ENCODE measurements around the gene BCL7C.

Gene BCL7C

DNA sequence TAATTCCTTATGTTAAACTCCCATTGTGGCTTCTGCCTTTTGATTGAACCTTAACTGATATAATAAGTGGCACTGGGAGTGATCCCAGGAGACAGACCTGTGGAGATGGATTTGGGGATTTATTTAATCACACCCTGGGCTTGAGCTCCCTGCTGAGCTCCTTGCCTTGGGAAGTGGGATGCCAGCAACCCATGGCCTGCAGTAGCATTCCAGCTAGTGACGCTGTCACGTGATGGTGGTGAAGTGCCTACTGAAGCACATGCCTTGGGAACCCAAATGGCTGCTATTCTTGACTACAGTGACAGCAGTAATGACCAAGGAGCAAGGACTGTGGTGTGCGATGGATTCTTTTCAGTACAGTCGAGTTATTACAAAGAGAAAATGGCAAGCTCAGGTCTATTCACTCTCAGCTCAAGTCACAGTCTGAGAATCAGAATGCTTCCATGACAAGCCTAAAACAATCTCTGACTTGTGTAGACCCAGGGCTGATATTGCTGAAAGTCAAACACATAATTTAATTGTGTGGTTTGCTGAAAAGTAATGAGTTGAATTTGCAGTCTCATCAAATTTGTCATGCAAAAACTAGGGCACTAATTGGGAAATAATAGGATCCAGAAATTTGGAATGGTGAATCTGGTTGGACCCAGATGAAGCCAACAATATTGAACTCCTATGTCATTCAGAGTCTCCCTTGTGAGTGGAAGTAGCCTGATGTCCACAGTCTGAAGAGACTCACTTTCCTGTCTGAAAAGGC, 47.1 kb downstream of the BCL7C start:
- H3K4me1 Mint-ChIP-seq, result peaks cover 12 to 18% of the 10 kb centered on the region in 2 donors
- H3K4me3 Mint-ChIP-seq, result no peak overlapping the region
- no peak for DNase-seq
- no peak for ATAC-seq (replicated peaks)
- no peaks in the 10 kb centered on the region for H3K36me3 Mint-ChIP-seq
- H3K27me3 Mint-ChIP-seq, result no peaks in the 10 kb centered on the region
- H3K9me3 Mint-ChIP-seq, result no peaks in the 10 kb centered on the region
- no peak overlapping the region for H3K27ac Mint-ChIP-seq

- Mint-ChIP-seq H3K36me3 (no peaks in the 10 kb centered on the region), H3K27me3 (no peaks in the 10 kb centered on the region), H3K4me3 (peak overlapping the region; percentile 44 to 72), H3K9me3 (no peaks in the 10 kb centered on the region), H3K27ac (peak overlapping the region; percentile 76), H3K4me1 (peaks cover 12 to 18% of the 10 kb centered on the region in 2 donors)
- DNase-seq (peak; percentile 76), ATAC-seq (replicated peaks) (peak; percentile 98 to 99)
Observed at GRCh38 chr16:30844671-30845449, 49.0 kb downstream of the BCL7C start.

GRCh38 chr16:30844346-30844670, 49.6 kb downstream of the BCL7C start:
- Mint-ChIP-seq H3K4me1 (peaks cover 12 to 18% of the 10 kb centered on the region in 2 donors), H3K9me3 (no peaks in the 10 kb centered on the region), H3K4me3 (no peak overlapping the region), H3K27me3 (no peaks in the 10 kb centered on the region), H3K36me3 (no peaks in the 10 kb centered on the region), H3K27ac (peak overlapping the region; percentile 76)
- ATAC-seq (replicated peaks), result no peak
- no peak for DNase-seq

DNA sequence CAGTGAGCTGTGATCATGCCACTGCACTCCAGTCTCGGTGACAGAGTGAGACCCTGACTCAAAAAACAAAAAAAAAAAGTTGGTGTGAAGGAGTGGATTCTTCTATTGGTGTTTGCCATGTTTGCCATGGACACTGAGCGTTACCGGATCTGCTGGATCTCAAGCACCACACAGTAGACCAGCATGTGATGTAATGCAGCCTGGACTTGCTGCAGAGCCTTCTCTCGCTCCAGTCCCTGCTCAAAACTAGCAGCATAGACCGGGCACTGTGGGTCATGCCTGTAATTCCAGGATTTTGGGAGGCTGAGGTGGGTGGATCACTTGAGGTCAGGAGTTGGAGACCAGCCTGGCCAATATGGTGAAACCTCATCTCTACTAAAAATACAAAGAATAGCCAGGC, 50.4 kb downstream of the BCL7C start:
- no peaks in the 10 kb centered on the region for H3K27me3 Mint-ChIP-seq
- no peaks in the 10 kb centered on the region for H3K9me3 Mint-ChIP-seq
- no peak overlapping the region for H3K4me3 Mint-ChIP-seq
- peaks cover 12 to 18% of the 10 kb centered on the region in 2 donors for H3K4me1 Mint-ChIP-seq
- no peak for ATAC-seq (replicated peaks)
- H3K27ac Mint-ChIP-seq, result no peak overlapping the region
- no peak for DNase-seq
- H3K36me3 Mint-ChIP-seq, result no peaks in the 10 kb centered on the region

DNA sequence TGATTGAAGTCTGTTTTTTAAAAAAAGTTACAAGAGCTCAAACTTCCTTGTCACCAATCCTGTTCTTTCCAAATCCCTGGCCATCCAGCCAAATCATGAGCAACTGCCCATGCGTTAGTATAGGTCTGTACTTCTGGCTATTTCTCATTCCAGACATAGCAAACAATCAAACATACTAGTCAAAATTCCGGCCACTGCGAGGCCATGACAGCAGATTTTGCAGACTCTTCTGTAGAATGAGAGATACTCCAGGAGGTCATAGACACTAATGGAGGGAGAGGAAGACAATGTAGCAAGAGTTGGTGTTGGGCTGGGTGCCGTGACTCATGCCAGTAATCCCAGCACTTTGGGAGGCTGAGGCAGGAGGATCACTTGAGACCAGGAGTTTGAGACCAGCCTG, 50.9 kb downstream of the BCL7C start:
- H3K4me3 Mint-ChIP-seq, result no peak overlapping the region
- DNase-seq, result no peak
- no peaks in the 10 kb centered on the region for H3K9me3 Mint-ChIP-seq
- H3K27ac Mint-ChIP-seq, result no peak overlapping the region
- H3K27me3 Mint-ChIP-seq, result no peaks in the 10 kb centered on the region
- ATAC-seq (replicated peaks), result no peak
- H3K4me1 Mint-ChIP-seq, result peaks cover 12 to 18% of the 10 kb centered on the region in 2 donors
- H3K36me3 Mint-ChIP-seq, result no peaks in the 10 kb centered on the region

- H3K4me3 Mint-ChIP-seq, result no peak overlapping the region
- peaks cover 12 to 18% of the 10 kb centered on the region in 2 donors for H3K4me1 Mint-ChIP-seq
- H3K9me3 Mint-ChIP-seq, result no peaks in the 10 kb centered on the region
- DNase-seq, result no peak
- no peaks in the 10 kb centered on the region for H3K27me3 Mint-ChIP-seq
- H3K36me3 Mint-ChIP-seq, result no peaks in the 10 kb centered on the region
- no peak overlapping the region for H3K27ac Mint-ChIP-seq
- no peak for ATAC-seq (replicated peaks)
Observed at GRCh38 chr16:30841332-30841731, 52.5 kb downstream of the BCL7C start.

DNA sequence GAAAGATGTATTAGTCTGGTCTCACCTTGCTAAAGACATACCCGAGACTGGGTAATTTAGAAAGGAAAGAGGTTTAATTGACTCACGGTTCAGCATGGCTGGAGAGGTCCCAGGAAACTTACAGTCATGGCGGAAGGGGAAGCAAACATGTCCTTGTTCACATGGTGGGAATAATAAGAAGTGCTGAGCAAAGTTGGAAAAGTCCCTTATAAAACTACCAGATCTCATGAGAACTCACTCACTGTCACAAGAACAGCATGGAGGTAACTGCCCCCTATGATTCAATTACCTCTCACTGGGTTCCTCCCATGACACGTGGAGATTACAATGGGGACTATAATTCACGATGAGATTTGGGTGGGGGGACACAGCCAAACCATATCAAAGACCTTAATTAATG, 53.3 kb downstream of the BCL7C start:
- ATAC-seq (replicated peaks), result no peak
- Mint-ChIP-seq H3K9me3 (no peaks in the 10 kb centered on the region), H3K4me1 (peaks cover 12 to 18% of the 10 kb centered on the region in 2 donors), H3K36me3 (no peaks in the 10 kb centered on the region), H3K27ac (no peak overlapping the region), H3K4me3 (no peak overlapping the region), H3K27me3 (no peaks in the 10 kb centered on the region)
- no peak for DNase-seq

GRCh38 chr16:30839523-30840227, 54.2 kb downstream of the BCL7C start:
- DNase-seq (no peak), ATAC-seq (replicated peaks) (no peak)
- peaks cover 6 to 9% of the 10 kb centered on the region in 2 donors for H3K4me1 Mint-ChIP-seq
- H3K4me3 Mint-ChIP-seq, result no peak overlapping the region
- H3K27me3 Mint-ChIP-seq, result no peaks in the 10 kb centered on the region
- H3K27ac Mint-ChIP-seq, result no peak overlapping the region
- no peaks in the 10 kb centered on the region for H3K9me3 Mint-ChIP-seq
- no peaks in the 10 kb centered on the region for H3K36me3 Mint-ChIP-seq

DNA sequence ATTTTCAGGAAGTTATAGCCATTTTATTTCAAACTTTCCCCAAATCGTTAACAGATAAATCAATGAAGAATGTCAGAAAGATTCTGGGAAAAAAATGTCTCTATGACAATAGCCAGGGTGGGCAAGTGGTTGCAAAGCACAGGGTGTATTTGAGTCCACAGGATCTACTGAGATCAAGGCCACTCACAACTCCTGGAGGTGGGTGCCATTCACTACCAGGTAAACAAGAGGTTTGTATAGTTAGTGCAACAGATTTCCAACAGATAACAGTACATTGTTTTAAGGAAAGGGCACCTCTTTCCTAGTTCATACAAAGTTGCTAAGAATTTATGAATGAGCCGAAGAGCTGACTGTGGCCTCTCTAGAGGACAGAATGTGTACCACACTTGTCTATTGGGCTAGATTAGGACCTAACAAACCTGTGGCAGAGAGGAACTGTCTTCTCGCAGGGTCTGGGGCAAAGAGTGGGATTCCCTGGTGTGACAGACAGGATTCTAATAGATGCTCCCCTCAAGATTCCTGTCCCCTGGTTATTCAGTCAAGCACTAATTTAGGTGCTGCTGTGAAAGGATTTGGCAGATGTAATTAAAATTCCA, 54.9 kb downstream of the BCL7C start:
- peaks cover 2 to 5% of the 10 kb centered on the region in 2 donors for H3K4me1 Mint-ChIP-seq
- no peak overlapping the region for H3K4me3 Mint-ChIP-seq
- H3K36me3 Mint-ChIP-seq, result no peaks in the 10 kb centered on the region
- H3K27me3 Mint-ChIP-seq, result no peaks in the 10 kb centered on the region
- ATAC-seq (replicated peaks), result no peak
- H3K9me3 Mint-ChIP-seq, result no peaks in the 10 kb centered on the region
- DNase-seq, result no peak
- no peak overlapping the region for H3K27ac Mint-ChIP-seq

GRCh38 chr16:30837904-30838303, 56.0 kb downstream of the BCL7C start:
- peaks cover 0 to under 1% of the 10 kb centered on the region in 2 donors for H3K4me1 Mint-ChIP-seq

More at GRCh38 chr16:30837904-30838303, 56.0 kb downstream of the BCL7C start:
- Mint-ChIP-seq H3K4me3 (no peak overlapping the region), H3K36me3 (no peaks in the 10 kb centered on the region), H3K27me3 (no peaks in the 10 kb centered on the region), H3K27ac (no peak overlapping the region), H3K9me3 (no peaks in the 10 kb centered on the region)
- DNase-seq (no peak), ATAC-seq (replicated peaks) (no peak)

Measured in stimulated activated naive B cell treated with anti-CD40 and anti-IgM and Interleukin-4, amounts not matched to agents 10 μg/mL and 1 μg/mL and 100 μg/mL, for 72 hours (primary cell).